Neural progenitor cell (in vitro differentiated cells): ENCODE measurements around the gene WRAP53. TPM values are rescaled to one million over a fixed set of nuclear protein-coding genes. Genes with fewer than 3 reads are reported as not detected.

ENCODE experiments used
- DNase-seq: peaks from one replicate; pipeline ENCODE4 v3.0.0-alpha.2; 2016; ENCODE audit warnings: low spot score
- H2AFZ ChIP-seq: fragments of 200-600 bp; sonication (generic); replicated peaks from 2 replicates; pipeline ENCODE4 v1.6.1; 2016; ENCODE audit warnings: antibody characterized with exemption
- H3F3A ChIP-seq: fragments of 200-600 bp; sonication (generic); 2 replicates; pipeline ENCODE4 v1.6.1; 2016; ENCODE audit warnings: antibody characterized with exemption, low read depth
- H3K27ac ChIP-seq: fragments of 200-600 bp; sonication (generic); 2 replicates; pipeline ENCODE4 v1.5.1; 2016; ENCODE audit warnings: mild to moderate bottlenecking
- H3K27me3 ChIP-seq: fragments of 200-600 bp; sonication (generic); 2 replicates; pipeline ENCODE4 v1.6.1; 2016; ENCODE audit warnings: mild to moderate bottlenecking, moderate library complexity
- H3K36me3 ChIP-seq: fragments of 200-600 bp; sonication (generic); 2 replicates; pipeline ENCODE4 v1.5.1; 2016
- H3K4me1 ChIP-seq: fragments of 200-600 bp; sonication (generic); 2 replicates; pipeline ENCODE4 v1.6.1; 2016; ENCODE audit warnings: mixed run types
- H3K4me2 ChIP-seq: fragments of 200-600 bp; sonication (generic); 2 replicates; pipeline ENCODE4 v1.6.1; 2016
- H3K4me3 ChIP-seq: fragments of 200-600 bp; sonication (generic); 2 replicates; pipeline ENCODE4 v1.5.1; 2016
- H3K79me2 ChIP-seq: fragments of 200-600 bp; sonication (generic); 2 replicates; pipeline ENCODE4 v1.6.1; 2016; ENCODE audit warnings: low read depth
- H3K9ac ChIP-seq: fragments of 200-600 bp; sonication (generic); 2 replicates; pipeline ENCODE4 v1.6.1; 2016
- H3K9me3 ChIP-seq: fragments of 200-600 bp; sonication (generic); 2 replicates; pipeline ENCODE4 v1.5.1; 2016; ENCODE audit warnings: low read depth
- H4K20me1 ChIP-seq: fragments of 200-600 bp; sonication (generic); 2 replicates; pipeline ENCODE4 v1.6.1; 2016; ENCODE audit warnings: low read depth
- H3K27ac Mint-ChIP-seq: 3 replicates; pipeline ENCODE4 v1.8.0; 2021; ENCODE audit warnings: mixed read lengths
- H3K27me3 Mint-ChIP-seq: 2 replicates; pipeline ENCODE4 v1.8.0; 2022; ENCODE audit warnings: low read depth, mild to moderate bottlenecking, inconsistent platforms, moderate library complexity, mixed read lengths; ENCODE audit not compliant: insufficient read depth
- H3K36me3 Mint-ChIP-seq: 3 replicates; pipeline ENCODE4 v1.8.0; 2021; ENCODE audit warnings: mixed read lengths
- H3K4me1 Mint-ChIP-seq: 3 replicates; pipeline ENCODE4 v1.8.0; 2021; ENCODE audit warnings: mixed read lengths
- H3K4me3 Mint-ChIP-seq: 3 replicates; pipeline ENCODE4 v1.8.0; 2021; ENCODE audit warnings: mild to moderate bottlenecking, moderate library complexity, mixed read lengths
- H3K9me3 Mint-ChIP-seq: 3 replicates; pipeline ENCODE4 v1.8.0; 2020; ENCODE audit warnings: mixed read lengths
- EZH2 ChIP-seq: fragments of 200-600 bp; sonication (generic); IDR thresholded peaks from 2 replicates; pipeline ENCODE4 v1.6.1; 2017; ENCODE audit warnings: antibody characterized with exemption, mild to moderate bottlenecking, moderate library complexity
- EZH2phosphoT487 ChIP-seq: fragments of 200-600 bp; sonication (generic); IDR thresholded peaks from 2 replicates; pipeline ENCODE4 v1.6.1; 2017; ENCODE audit warnings: antibody characterized with exemption
- total RNA-seq: library from RNA; depleted of rRNA; stranded (reverse); fragments of >200 nt; gene quantifications from 2 replicates; pipeline ENCODE4 v1.2.3, GENCODE V29; 2015; ENCODE audit warnings: low replicate concordance
- TF ChIP-seq, protein P1 (sequence below): fragments of 200-600 bp; sonication (generic); IDR thresholded peaks from 2 replicates; pipeline ENCODE4 v1.5.1; 2017; ENCODE audit warnings: antibody characterized with exemption, mild to moderate bottlenecking

The WRAP53 gene
- total RNA-seq, 1 donor from 2014 or later, result 12.6 TPM

DNA sequence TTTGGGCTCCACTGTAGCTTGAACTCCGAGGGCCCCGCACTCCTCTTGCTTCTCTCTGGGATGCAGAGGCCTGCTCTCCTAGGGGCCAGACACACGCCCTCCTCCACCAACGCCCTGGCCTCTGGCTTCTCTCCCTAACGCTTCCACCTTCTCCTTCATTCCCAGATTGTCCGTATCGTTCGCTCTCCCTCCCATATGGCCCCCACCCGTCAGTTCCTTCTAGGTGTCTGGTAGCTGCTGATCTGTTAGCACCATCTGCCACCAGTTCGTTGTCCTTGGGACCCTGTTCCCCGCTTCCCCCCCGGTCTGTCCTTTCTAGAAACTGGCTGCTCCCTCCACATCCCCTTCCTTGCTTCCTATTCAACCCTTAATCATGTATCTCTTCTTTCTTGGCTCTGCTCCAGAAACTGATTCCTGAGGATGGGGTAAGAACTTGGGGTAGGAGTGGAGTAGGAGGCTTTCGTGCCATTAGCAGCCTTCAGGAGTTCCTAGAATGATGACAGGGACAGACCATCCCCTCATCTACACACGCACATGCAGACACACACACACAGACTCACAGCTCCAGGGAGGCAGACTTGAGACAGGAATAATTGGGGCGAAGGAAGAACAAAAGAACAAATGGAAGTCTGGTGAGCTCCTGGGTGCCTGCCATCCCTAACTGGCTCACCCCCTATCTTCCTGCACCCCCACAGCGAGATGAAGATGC is 33.3 kb upstream of the WRAP53 start:
- H4K20me1 ChIP-seq, result no peaks in the 10 kb centered on the region
- Mint-ChIP-seq H3K36me3 (peaks cover 21% of the 10 kb centered on the region), H3K27ac (no peak overlapping the region), H3K9me3 (no peaks in the 10 kb centered on the region), H3K4me1 (peaks cover 45% of the 10 kb centered on the region), H3K27me3 (peaks cover 12% of the 10 kb centered on the region), H3K4me3 (peak overlapping the region; percentile 61)
- peaks cover 8% of the 10 kb centered on the region for H3K4me1 ChIP-seq
- no peak for DNase-seq
- H2AFZ ChIP-seq, result no peak overlapping the region
- H3K4me3 ChIP-seq, result no peak overlapping the region
- H3K36me3 ChIP-seq, result no peaks in the 10 kb centered on the region
- H3K4me2 ChIP-seq, result no peak overlapping the region
- peaks cover 44% of the 10 kb centered on the region for H3F3A ChIP-seq
- H3K79me2 ChIP-seq, result no peaks in the 10 kb centered on the region
- no peak overlapping the region for H3K27ac ChIP-seq
- H3K27me3 ChIP-seq, result peaks cover 32% of the 10 kb centered on the region
- no peaks in the 10 kb centered on the region for H3K9me3 ChIP-seq
- TF ChIP-seq EZH2 (no peak), EZH2phosphoT487 (no peak)
- TF ChIP-seq, protein P1, sequence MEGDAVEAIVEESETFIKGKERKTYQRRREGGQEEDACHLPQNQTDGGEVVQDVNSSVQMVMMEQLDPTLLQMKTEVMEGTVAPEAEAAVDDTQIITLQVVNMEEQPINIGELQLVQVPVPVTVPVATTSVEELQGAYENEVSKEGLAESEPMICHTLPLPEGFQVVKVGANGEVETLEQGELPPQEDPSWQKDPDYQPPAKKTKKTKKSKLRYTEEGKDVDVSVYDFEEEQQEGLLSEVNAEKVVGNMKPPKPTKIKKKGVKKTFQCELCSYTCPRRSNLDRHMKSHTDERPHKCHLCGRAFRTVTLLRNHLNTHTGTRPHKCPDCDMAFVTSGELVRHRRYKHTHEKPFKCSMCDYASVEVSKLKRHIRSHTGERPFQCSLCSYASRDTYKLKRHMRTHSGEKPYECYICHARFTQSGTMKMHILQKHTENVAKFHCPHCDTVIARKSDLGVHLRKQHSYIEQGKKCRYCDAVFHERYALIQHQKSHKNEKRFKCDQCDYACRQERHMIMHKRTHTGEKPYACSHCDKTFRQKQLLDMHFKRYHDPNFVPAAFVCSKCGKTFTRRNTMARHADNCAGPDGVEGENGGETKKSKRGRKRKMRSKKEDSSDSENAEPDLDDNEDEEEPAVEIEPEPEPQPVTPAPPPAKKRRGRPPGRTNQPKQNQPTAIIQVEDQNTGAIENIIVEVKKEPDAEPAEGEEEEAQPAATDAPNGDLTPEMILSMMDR, result no peak
- H3K9ac ChIP-seq, result no peak overlapping the region

DNA sequence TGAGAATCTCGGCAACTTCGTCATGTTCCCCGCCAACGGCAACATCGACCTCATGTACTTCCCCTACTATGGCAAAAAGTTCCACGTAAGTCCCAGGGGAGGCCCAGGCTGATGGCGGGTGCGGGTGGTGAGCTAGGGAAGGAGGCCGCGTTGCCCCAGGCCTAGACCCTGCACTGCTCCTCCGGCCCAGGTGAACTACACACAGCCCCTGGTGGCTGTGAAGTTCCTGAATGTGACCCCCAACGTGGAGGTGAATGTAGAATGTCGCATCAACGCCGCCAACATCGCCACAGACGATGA is 32.8 kb upstream of the WRAP53 start:
- H3K4me1 ChIP-seq, result peaks cover 8% of the 10 kb centered on the region
- no peaks in the 10 kb centered on the region for H3K79me2 ChIP-seq
- peak overlapping the region; percentile 65 for H3K4me3 Mint-ChIP-seq
- H3K36me3 ChIP-seq, result no peaks in the 10 kb centered on the region
- no peak overlapping the region for H3K9ac ChIP-seq
- no peak for DNase-seq
- H4K20me1 ChIP-seq, result no peaks in the 10 kb centered on the region
- peaks cover 10% of the 10 kb centered on the region for H3K27me3 Mint-ChIP-seq
- H3K4me1 Mint-ChIP-seq, result peaks cover 40% of the 10 kb centered on the region
- H2AFZ ChIP-seq, result no peak overlapping the region
- peaks cover 39% of the 10 kb centered on the region for H3F3A ChIP-seq
- no peak overlapping the region for H3K27ac Mint-ChIP-seq
- H3K9me3 Mint-ChIP-seq, result no peaks in the 10 kb centered on the region
- H3K36me3 Mint-ChIP-seq, result peaks cover 21% of the 10 kb centered on the region
- no peak overlapping the region for H3K4me2 ChIP-seq
- H3K4me3 ChIP-seq, result no peak overlapping the region
- TF ChIP-seq, protein P1, result no peak
- no peak for TF ChIP-seq EZH2
- no peak for TF ChIP-seq EZH2phosphoT487
- H3K9me3 ChIP-seq, result no peaks in the 10 kb centered on the region
- H3K27me3 ChIP-seq, result peaks cover 31% of the 10 kb centered on the region
- no peak overlapping the region for H3K27ac ChIP-seq

DNA sequence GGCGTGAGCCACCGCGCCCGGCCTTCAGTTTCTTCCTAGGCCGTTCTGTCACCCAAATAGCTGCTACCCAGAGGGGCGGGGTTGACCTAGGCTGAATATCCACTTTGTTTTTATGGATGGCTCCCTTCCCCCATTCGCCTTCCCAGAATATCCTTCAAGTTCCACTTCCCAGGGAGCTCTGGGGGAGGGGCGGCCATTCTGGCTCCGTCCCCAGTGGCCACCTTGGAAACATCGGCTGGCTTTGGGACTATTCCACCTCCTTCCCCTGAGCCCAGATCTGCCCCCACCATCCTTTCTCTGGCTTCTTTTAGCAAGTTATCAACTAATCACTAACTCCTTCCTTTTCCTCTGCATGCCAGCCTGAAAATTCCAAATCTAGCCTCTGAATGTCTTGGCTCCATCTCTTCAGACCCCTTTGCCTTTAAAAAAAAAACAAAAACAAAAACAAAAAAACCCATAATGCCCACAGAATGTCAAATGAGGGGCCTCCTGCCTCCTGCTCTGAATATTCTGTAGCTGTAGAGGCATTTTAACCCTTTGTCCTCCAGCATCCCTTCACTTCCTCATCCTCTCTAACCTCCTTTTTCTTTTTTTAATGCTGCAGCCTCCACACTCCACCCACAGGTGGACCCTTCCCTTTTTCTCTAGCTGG is 31.2 kb upstream of the WRAP53 start:
- H3K9me3 ChIP-seq, result no peaks in the 10 kb centered on the region
- Mint-ChIP-seq H3K27ac (peak overlapping the region; percentile 44), H3K4me3 (peak overlapping the region; percentile 59), H3K36me3 (peaks cover 21% of the 10 kb centered on the region), H3K27me3 (peaks cover 6% of the 10 kb centered on the region), H3K4me1 (peaks cover 33% of the 10 kb centered on the region), H3K9me3 (no peaks in the 10 kb centered on the region)
- H3K79me2 ChIP-seq, result no peaks in the 10 kb centered on the region
- peak; percentile 59 for DNase-seq
- no peak overlapping the region for H3K4me3 ChIP-seq
- H2AFZ ChIP-seq, result no peak overlapping the region
- H3K4me2 ChIP-seq, result peak overlapping the region; percentile 52
- peaks cover 28% of the 10 kb centered on the region for H3F3A ChIP-seq
- H3K27ac ChIP-seq, result no peak overlapping the region
- TF ChIP-seq EZH2 (no peak), EZH2phosphoT487 (no peak)
- TF ChIP-seq, protein P1, result no peak
- H4K20me1 ChIP-seq, result no peaks in the 10 kb centered on the region
- H3K36me3 ChIP-seq, result no peaks in the 10 kb centered on the region
- H3K4me1 ChIP-seq, result peaks cover 8% of the 10 kb centered on the region
- H3K9ac ChIP-seq, result no peak overlapping the region
- peaks cover 17% of the 10 kb centered on the region for H3K27me3 ChIP-seq
